ENCODE measurements around the gene PTGES3L.
"Not testable (repeated sequence)": the region's sequence is repeated elsewhere in the genome, so short reads cannot be mapped to it uniquely, and the experiment has no call there.

- not testable (repeated sequence) for TF ChIP-seq ZNF274 (IDR thresholded peaks at IDR 0.05; ENCODE audit: low read depth, low read length); SUZ12 (IDR thresholded peaks at IDR 0.05; ENCODE audit: extremely low read depth, insufficient read depth, insufficient read length); YY1 (IDR thresholded peaks at IDR 0.05; ENCODE audit: insufficient read depth, insufficient read length)
Observed at GRCh38 chr17:42993913-42994312, 14.0 kb upstream of the PTGES3L start.

Data from NT2/D1 (cell line).